Measurements from ENCODE around the gene TMEM255B.
A peak's percentile ranks its signal among the peaks of the same experiment; 100 is the strongest.

The TMEM255B gene

DNA sequence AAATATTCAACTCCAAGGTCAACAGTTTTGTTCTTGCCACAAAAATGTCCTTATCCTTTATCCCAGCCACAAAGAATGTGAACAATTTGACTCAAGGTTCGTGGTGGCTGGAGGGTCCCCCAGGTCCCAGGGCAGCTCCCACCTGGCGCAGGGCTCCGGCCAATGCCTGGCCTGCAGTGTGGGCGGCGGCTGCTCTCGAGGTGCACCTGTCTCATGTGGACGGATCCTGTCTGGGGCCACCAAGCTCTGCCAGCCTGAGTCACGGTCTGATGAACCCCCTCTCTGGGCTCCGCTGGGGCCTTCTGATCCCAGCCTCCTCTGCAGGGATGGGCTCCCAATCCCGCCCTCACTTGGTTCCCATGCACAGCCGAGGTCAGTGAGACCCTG is 55.4 kb downstream of the TMEM255B start:
- Histone ChIP-seq H3K36me3 (ENCODE audit: control insufficient read depth in 5 of 5, insufficient read depth in 5 of 5, low read length in 5 of 5) (peaks cover 0 to 4% (median 0%) of the 10 kb centered on the region in 5 donors), H3K4me1 (ENCODE audit: control insufficient read depth in 5 of 5, insufficient read depth in 5 of 5, low read length in 5 of 5) (peaks cover 0 to 55% (median 33%) of the 10 kb centered on the region in 5 donors), H3K27ac (ENCODE audit: low read depth, low read length) (no peak overlapping the region), H3K9me3 (ENCODE audit: control insufficient read depth in 5 of 5, low read length in 5 of 5) (peaks cover 0 to 4% (median 0%) of the 10 kb centered on the region in 5 donors), H3K4me3 (ENCODE audit: low read depth in 1 of 5, low read length in 5 of 5) (no peak overlapping the region), H3K27me3 (ENCODE audit: control insufficient read depth in 5 of 5, insufficient read depth in 4 of 5, low read length in 5 of 5) (peaks cover 0 to 12% (median 3%) of the 10 kb centered on the region in 5 donors), H3K9ac (ENCODE audit: low read length in 5 of 5) (no peak overlapping the region)

DNA sequence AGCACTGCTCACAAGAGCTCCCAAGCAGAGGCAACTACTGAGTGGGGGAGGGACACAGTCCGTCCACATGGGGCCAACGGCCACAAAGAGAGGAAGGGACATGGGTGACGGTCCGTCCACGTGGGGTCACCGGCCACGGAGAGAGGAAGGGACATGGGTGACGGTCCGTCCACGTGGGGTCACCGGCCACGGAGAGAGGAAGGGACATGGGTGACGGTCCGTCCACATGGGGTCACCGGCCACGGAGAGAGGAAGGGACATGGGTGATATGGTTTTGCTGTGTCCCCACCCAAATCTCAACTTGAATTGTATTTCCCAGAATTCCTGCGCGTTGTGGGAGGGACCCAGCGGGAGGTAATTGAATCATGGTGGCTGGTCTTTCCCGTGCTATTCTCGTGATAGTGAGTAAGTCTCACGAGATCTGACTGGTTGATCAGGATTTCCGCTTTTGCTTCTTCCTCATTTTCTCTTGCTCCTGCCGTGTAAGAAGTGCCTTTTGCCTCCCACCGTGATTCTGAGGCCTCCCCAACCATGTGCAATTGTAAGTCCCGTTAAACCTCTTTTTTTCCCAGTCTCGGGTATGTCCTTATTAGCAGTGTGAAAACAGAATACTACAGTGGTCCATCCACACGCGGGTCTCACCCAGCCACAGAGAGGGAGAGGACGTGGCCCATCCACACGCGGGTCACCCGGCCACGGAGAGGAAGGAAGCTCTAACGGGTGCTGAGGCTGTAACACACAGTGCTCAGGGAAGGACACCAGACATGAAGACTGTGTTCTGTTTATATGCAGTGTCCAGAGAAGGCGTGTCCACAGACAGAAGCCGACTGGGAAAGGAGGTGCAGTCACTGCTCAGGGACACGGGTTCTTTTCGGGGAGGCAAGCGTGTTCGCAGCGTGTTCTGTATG is 56.4 kb downstream of the TMEM255B start:
- H3K9me3 ChIP-seq (ENCODE audit: control insufficient read depth in 5 of 5, low read length in 5 of 5), result no peaks in the 10 kb centered on the region
- peaks cover 0 to 7% (median 0%) of the 10 kb centered on the region in 5 donors for H3K36me3 ChIP-seq (ENCODE audit: control insufficient read depth in 5 of 5, insufficient read depth in 5 of 5, low read length in 5 of 5)
- H3K9ac ChIP-seq (ENCODE audit: low read length in 5 of 5), result peak overlapping the region in 2 of 5 donors; percentile 39 to 59
- H3K4me3 ChIP-seq (ENCODE audit: low read depth in 1 of 5, low read length in 5 of 5), result peak overlapping the region in 4 of 5 donors; percentile 19 to 55 (median 46)
- peaks cover 0 to 65% (median 43%) of the 10 kb centered on the region in 5 donors for H3K4me1 ChIP-seq (ENCODE audit: control insufficient read depth in 5 of 5, insufficient read depth in 5 of 5, low read length in 5 of 5)
- peaks cover 0 to 12% (median 3%) of the 10 kb centered on the region in 5 donors for H3K27me3 ChIP-seq (ENCODE audit: control insufficient read depth in 5 of 5, insufficient read depth in 4 of 5, low read length in 5 of 5)
- H3K27ac ChIP-seq (ENCODE audit: low read depth, low read length), result no peak overlapping the region

DNA sequence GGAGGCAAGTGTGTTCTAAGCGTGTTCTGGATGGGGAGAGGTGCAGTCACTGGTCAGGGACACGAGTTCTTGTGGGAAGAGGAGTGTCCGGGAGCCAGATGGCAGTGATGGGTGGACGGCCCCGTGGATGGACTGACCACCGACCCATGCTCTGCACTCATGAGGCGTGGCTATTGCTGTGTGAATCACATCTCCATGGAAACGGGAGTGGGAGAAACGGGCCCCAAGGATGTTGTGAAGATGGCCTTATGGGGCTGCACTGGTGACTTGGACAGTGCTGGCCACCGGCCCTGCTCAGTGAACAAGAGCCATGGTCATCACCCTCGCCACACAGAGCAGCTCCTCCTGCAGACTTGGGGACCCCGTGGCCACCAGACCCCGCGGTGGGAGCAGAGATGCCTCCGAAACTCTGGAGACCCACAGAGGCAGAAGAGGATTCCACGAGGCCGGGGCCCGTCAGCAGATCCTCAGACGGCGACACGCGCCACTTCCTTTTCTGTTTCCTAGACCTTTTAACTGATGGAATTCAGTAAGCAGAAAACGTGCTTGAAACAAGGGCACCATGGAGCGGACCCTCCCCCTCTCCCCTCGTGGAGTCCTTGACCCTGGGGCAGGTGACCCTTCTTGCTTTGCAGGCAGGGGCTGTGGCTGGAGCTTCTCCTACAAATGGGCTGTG is 57.4 kb downstream of the TMEM255B start:
- peak overlapping the region in 2 of 5 donors; percentile 43 to 55 for H3K4me3 ChIP-seq (ENCODE audit: low read depth in 1 of 5, low read length in 5 of 5)
- H3K27me3 ChIP-seq (ENCODE audit: control insufficient read depth in 5 of 5, insufficient read depth in 4 of 5, low read length in 5 of 5), result peaks cover 0 to 12% (median 3%) of the 10 kb centered on the region in 5 donors
- no peak overlapping the region for H3K9ac ChIP-seq (ENCODE audit: low read length in 5 of 5)
- peaks cover 0 to 11% (median 0%) of the 10 kb centered on the region in 5 donors for H3K36me3 ChIP-seq (ENCODE audit: control insufficient read depth in 5 of 5, insufficient read depth in 5 of 5, low read length in 5 of 5)
- H3K27ac ChIP-seq (ENCODE audit: low read depth, low read length), result no peak overlapping the region
- H3K9me3 ChIP-seq (ENCODE audit: control insufficient read depth in 5 of 5, low read length in 5 of 5), result no peaks in the 10 kb centered on the region
- H3K4me1 ChIP-seq (ENCODE audit: control insufficient read depth in 5 of 5, insufficient read depth in 5 of 5, low read length in 5 of 5), result peaks cover 0 to 74% (median 53%) of the 10 kb centered on the region in 5 donors

DNA sequence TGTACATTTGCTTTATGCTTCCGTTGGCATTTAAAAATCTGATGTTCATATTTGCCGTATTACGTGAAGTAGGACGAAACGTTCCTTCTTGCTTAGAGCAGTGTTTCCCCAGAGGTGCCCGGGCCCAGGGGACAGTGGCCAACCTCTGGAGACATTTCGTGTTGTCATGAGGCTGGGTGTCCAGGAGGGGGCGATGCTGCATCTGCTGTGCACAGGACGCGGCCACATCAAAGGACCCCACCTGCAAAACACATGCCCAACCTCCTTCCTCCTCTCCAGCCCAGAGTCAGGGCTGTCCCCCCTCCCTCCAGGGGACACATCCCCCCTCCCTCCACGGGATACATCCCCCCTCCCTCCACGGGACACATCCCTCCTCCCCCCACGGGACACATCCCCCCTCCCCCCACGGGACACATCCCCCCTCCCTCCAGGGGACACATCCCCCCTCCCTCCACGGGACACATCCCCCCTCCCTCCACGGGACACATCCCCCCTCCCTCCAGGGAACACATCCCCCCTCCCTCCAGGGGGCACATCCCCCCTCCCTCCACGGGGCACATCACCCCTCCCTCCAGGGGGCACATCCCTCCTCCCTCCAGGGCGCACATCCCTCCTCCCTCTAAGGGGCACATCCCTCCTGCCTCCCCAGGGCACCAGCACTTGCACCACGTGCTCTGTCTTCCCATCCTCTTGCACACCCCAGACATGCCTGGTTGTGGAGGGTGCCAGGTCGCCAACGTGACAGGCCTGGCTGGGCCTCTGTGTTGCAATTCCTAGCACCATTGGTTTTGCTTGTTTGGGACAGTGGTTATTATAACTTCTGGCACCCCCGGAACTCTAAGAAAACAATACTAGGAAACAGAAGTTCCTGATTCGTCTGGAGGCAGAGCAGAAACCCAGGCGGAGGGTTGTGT is 58.2 kb downstream of the TMEM255B start:
- H3K27me3 ChIP-seq (ENCODE audit: control insufficient read depth in 5 of 5, insufficient read depth in 4 of 5, low read length in 5 of 5), result peaks cover 0 to 12% (median 3%) of the 10 kb centered on the region in 5 donors
- peak overlapping the region; percentile 37 for H3K27ac ChIP-seq (ENCODE audit: low read depth, low read length)
- H3K4me3 ChIP-seq (ENCODE audit: low read depth in 1 of 5, low read length in 5 of 5), result peak overlapping the region in 2 of 5 donors; percentile 18 to 55
- no peak overlapping the region for H3K9ac ChIP-seq (ENCODE audit: low read length in 5 of 5)
- peaks cover 0 to 82% (median 61%) of the 10 kb centered on the region in 5 donors for H3K4me1 ChIP-seq (ENCODE audit: control insufficient read depth in 5 of 5, insufficient read depth in 5 of 5, low read length in 5 of 5)
- H3K9me3 ChIP-seq (ENCODE audit: control insufficient read depth in 5 of 5, low read length in 5 of 5), result no peaks in the 10 kb centered on the region
- H3K36me3 ChIP-seq (ENCODE audit: control insufficient read depth in 5 of 5, insufficient read depth in 5 of 5, low read length in 5 of 5), result peaks cover 0 to 19% (median 2%) of the 10 kb centered on the region in 5 donors

DNA sequence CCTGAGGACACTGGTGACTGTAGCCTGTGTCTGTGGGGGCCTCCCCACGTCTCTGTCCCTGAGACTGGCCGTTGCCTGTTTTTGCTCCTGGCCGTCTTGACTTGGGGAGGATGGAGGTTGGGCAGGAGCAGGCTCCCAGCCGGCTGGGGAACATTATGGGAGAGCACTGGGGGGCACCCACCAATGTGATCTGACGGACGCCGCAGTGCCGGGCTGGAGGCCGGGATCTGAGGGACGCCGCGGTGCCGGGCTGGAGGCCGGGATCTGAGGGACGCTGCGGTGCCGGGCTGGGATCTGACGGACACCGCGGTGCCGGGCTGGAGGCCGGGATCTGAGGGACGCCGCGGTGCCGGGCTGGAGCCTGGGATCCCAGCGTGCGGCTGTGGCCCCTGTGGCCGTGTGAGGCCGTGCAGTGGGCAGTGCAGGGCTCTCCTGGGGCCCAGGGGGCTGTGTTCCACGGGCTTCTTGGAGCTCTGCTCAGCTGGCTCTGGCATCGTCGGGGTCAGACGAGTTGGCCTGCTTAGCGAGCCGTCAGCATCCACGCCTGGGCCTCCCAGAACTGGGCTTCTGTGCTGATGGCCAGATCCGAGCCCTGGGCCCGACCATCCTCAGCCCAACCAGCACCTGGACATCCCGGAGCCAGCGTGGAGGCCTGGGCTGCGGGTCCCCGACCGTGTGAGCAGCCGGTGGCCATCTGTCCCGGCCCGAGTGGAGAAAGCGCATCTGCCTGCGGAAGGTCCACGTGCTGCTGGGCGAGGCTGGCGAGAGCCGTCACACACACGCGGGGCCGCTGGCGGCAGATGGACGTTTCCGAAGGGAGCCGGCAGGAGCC is 59.0 kb downstream of the TMEM255B start:
- Histone ChIP-seq H3K36me3 (ENCODE audit: control insufficient read depth in 5 of 5, insufficient read depth in 5 of 5, low read length in 5 of 5) (peaks cover 0 to 27% (median 10%) of the 10 kb centered on the region in 5 donors), H3K27me3 (ENCODE audit: control insufficient read depth in 5 of 5, insufficient read depth in 4 of 5, low read length in 5 of 5) (peaks cover 0 to 12% (median 3%) of the 10 kb centered on the region in 5 donors), H3K27ac (ENCODE audit: low read depth, low read length) (peak overlapping the region; percentile 37), H3K9me3 (ENCODE audit: control insufficient read depth in 5 of 5, low read length in 5 of 5) (no peaks in the 10 kb centered on the region), H3K9ac (ENCODE audit: low read length in 5 of 5) (no peak overlapping the region), H3K4me3 (ENCODE audit: low read depth in 1 of 5, low read length in 5 of 5) (peak overlapping the region in 1 of 5 donors; percentile 18), H3K4me1 (ENCODE audit: control insufficient read depth in 5 of 5, insufficient read depth in 5 of 5, low read length in 5 of 5) (peaks cover 0 to 81% (median 61%) of the 10 kb centered on the region in 5 donors)

DNA sequence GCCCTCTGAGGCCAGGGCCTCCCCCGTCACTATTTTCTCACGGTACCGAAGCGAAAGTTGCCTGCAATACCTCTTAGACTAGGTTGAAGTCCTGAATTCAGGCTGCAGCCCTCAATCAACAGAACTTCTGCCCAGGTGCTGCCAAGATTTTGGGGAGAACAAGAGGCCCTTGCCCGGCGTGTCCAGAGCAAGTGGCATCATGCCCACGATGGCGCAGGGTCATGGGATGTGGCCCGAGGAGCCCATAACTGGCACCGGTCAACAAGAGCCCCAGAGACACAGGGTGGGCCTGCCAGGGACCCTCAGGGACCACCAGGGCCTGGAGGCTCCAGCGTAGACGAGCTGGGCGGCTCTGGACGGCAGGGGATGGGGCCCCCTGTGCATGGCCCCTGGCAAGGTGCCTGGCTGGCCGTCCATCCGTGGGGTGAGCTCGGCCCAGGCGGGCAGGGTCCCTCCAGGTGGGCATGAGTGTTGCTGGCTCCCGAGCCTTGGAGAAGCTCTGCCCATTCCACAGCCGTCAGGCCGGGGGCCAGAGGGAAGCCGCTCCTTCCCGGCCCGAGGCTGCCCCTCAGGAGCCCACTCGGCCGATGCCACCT is 59.8 kb downstream of the TMEM255B start:
- Histone ChIP-seq H3K9ac (ENCODE audit: low read length in 5 of 5) (no peak overlapping the region), H3K27ac (ENCODE audit: low read depth, low read length) (no peak overlapping the region)

DNA sequence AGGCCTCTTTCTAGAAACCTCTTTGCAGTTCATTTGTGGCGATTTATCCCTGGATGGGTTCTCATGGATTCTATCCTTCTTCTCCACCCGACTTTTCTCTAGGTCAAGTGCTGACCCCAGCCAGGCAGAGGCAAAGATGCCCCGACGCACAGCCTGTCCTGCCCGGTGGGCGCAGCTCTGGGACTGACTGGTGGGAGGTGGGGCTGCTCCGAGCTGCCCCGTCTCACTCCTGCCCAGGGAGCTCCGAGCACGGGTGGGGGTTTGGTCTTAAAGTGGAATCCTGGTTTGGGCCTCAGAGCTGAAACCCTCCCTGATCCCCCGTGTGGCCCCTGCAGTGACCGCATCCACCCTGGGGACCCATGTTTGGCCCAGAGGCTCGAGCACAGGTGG is 60.3 kb downstream of the TMEM255B start:
- Histone ChIP-seq H3K36me3 (ENCODE audit: control insufficient read depth in 5 of 5, insufficient read depth in 5 of 5, low read length in 5 of 5) (peaks cover 0 to 40% (median 18%) of the 10 kb centered on the region in 5 donors), H3K27me3 (ENCODE audit: control insufficient read depth in 5 of 5, insufficient read depth in 4 of 5, low read length in 5 of 5) (peaks cover 0 to 12% (median 3%) of the 10 kb centered on the region in 5 donors), H3K4me1 (ENCODE audit: control insufficient read depth in 5 of 5, insufficient read depth in 5 of 5, low read length in 5 of 5) (peaks cover 0 to 69% (median 61%) of the 10 kb centered on the region in 5 donors), H3K9me3 (ENCODE audit: control insufficient read depth in 5 of 5, low read length in 5 of 5) (no peaks in the 10 kb centered on the region), H3K27ac (ENCODE audit: low read depth, low read length) (no peak overlapping the region), H3K9ac (ENCODE audit: low read length in 5 of 5) (no peak overlapping the region), H3K4me3 (ENCODE audit: low read depth in 1 of 5, low read length in 5 of 5) (no peak overlapping the region)

More for the DNA sequence above, 59.8 kb downstream of the TMEM255B start:
- H3K4me1 ChIP-seq (ENCODE audit: control insufficient read depth in 5 of 5, insufficient read depth in 5 of 5, low read length in 5 of 5), result peaks cover 0 to 74% (median 61%) of the 10 kb centered on the region in 5 donors
- H3K36me3 ChIP-seq (ENCODE audit: control insufficient read depth in 5 of 5, insufficient read depth in 5 of 5, low read length in 5 of 5), result peaks cover 0 to 35% (median 17%) of the 10 kb centered on the region in 5 donors
- H3K27me3 ChIP-seq (ENCODE audit: control insufficient read depth in 5 of 5, insufficient read depth in 4 of 5, low read length in 5 of 5), result peaks cover 0 to 12% (median 3%) of the 10 kb centered on the region in 5 donors
- no peak overlapping the region for H3K4me3 ChIP-seq (ENCODE audit: low read depth in 1 of 5, low read length in 5 of 5)
- no peaks in the 10 kb centered on the region for H3K9me3 ChIP-seq (ENCODE audit: control insufficient read depth in 5 of 5, low read length in 5 of 5)

DNA sequence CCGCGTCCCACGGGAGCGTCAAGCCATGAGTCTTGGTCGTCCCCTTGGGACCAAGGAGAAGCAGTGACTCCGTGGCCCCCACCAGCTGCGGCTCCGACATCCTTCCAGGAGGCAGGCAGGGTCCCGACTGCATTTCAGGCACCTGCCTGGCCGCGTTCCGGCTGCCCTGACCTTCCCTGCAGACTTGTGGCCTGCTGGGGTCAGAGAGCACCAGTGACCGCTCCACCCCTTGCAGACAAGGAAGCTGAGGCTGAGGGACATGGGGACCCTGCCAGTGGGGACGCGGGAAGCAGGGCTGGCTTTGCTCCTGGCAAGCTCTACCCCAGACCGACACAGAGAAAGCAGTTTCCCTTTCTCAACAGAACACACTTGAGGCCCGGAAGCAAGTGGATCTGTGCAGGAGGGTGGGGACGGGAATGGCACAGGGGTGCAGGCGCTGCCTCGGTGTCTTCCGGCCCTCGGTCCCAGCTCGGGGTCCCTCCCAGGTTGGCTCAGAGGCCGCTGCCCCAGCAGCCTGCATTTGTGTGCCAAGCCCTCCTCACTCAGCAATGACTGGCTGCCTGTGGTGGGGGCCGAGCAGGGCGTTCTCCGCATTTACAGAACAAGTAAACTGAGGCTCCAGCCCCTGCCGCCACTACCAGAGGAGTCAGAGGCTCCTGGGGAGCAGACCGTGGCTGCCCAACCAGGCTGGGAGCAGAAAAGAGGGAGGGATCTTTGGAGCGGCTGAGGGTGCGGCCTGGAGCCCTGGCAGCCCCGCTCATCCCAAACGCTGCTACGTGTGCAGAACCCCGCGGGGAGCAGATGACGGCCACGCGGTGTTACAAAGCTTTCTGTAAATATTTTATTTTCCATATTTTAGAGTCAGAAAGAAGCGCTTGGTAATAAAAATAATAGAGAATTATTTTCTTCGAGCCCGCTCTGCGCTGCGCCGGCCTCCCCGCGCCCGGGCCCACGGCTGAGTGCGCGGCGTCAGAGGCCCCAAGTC is 61.0 kb downstream of the TMEM255B start:
- Histone ChIP-seq H3K9me3 (ENCODE audit: control insufficient read depth in 5 of 5, low read length in 5 of 5) (no peaks in the 10 kb centered on the region), H3K27ac (ENCODE audit: low read depth, low read length) (peak overlapping the region; percentile 37), H3K4me1 (ENCODE audit: control insufficient read depth in 5 of 5, insufficient read depth in 5 of 5, low read length in 5 of 5) (peaks cover 0 to 66% (median 61%) of the 10 kb centered on the region in 5 donors), H3K27me3 (ENCODE audit: control insufficient read depth in 5 of 5, insufficient read depth in 4 of 5, low read length in 5 of 5) (peaks cover 0 to 10% (median under 1%) of the 10 kb centered on the region in 5 donors), H3K9ac (ENCODE audit: low read length in 5 of 5) (no peak overlapping the region), H3K36me3 (ENCODE audit: control insufficient read depth in 5 of 5, insufficient read depth in 5 of 5, low read length in 5 of 5) (peaks cover 0 to 40% (median 18%) of the 10 kb centered on the region in 5 donors), H3K4me3 (ENCODE audit: low read depth in 1 of 5, low read length in 5 of 5) (peak overlapping the region in 2 of 5 donors; percentile 22 to 26)

All from subcutaneous abdominal adipose tissue (tissue), 5 donors.